ENCODE results near the gene HSPA14. TPM values are rescaled to one million over a fixed set of nuclear protein-coding genes. Genes with fewer than 3 reads are reported as not detected.
"Not testable (repeated sequence)": the region's sequence is repeated elsewhere in the genome, so short reads cannot be mapped to it uniquely, and the experiment has no call there.

HSPA14 gene, protein sequence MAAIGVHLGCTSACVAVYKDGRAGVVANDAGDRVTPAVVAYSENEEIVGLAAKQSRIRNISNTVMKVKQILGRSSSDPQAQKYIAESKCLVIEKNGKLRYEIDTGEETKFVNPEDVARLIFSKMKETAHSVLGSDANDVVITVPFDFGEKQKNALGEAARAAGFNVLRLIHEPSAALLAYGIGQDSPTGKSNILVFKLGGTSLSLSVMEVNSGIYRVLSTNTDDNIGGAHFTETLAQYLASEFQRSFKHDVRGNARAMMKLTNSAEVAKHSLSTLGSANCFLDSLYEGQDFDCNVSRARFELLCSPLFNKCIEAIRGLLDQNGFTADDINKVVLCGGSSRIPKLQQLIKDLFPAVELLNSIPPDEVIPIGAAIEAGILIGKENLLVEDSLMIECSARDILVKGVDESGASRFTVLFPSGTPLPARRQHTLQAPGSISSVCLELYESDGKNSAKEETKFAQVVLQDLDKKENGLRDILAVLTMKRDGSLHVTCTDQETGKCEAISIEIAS
- 18.5 and 24.0 TPM in 2 replicates for total RNA-seq (2014; rRNA removed; shearing (Covaris generic))

DNA sequence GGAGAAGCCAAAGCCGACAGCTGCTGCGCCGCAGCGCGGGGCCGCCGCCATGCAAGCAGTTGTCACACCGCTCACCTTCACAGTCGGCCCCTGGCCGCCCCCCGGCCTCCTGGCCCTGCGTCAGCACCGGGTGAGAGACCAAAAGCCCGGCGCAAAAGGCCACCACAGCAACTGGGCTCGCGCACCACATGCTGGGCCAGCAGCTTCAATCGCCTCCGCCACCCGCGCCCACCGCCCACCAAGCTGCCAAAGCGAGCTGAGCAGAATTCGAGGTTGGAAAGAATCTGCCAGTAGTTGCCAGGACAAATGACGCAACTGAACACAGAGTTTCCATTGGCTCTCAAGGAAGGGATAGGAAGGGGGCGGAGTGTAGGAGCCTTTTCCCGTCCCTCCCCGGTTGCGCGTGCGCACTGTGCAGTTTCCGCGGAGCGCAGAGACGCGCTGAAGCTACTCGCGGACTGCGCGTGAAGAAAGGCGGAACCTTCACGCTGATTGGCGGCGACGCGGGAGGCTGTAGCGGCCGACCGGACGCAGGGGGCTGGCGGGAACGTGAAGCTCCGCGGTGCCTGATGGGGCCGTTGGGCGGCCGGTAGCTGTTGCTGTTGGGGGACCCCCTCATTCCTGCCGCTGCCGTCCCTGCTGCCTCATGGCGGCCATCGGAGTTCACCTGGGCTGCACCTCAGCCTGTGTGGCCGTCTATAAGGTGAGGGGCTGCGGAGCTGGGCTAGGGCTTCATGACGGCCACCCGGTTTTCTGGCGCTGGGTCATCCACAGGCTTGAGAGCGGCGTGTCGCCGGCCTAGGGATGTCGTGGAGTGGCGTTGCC, at the start of gene HSPA14, which contains the start of the genes CDNF and MSANTD7:
Gene HSPA14 (plus strand): TSS at position 550 of the 825 bp plus-strand sequence. CDS start 97 bp downstream, at position 647.
Gene CDNF (minus strand): TSS at position 281 of the 825 bp plus-strand sequence. CDS start 91 bp downstream, at position 190.
Gene MSANTD7 (plus strand): TSS at position 550 of the 825 bp plus-strand sequence. CDS start 3,979 bp downstream, outside the sequence.
- Histone ChIP-seq H3K36me3 (replicated peaks; ENCODE audit: control insufficient read depth, insufficient read depth, low read length) (peaks cover 16% of the 10 kb centered on the region), H3K4me3 (ENCODE audit: insufficient read depth, low read depth, low read length) (peak within 1 kb of the TSS; percentile 98), H3K27me3 (ENCODE audit: control insufficient read depth, insufficient read depth, low read length) (no peaks in the 10 kb centered on the region)
- peak; percentile 97 for DNase-seq

DNA sequence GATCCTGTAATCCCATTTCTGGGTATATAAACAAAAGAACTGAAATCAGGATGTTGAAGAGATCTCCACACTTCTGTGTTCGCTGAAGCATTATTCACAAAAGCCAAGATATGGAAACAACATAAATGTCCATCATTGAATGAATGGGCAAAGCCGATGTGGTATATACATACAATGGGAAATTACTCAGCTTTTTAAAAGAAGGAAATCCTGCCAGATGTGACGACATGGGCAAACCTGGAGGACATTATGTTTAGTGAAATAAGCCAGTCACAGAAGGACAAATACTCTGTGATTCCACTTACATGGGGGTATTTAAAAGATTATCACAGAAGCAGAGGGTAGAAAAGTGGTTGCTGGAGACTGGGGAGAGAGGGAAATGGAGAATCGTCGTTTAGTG, 39.5 kb upstream of the HSPA14 start:
- DNase-seq, result no peak
- no peaks in the 10 kb centered on the region for H3K27me3 ChIP-seq (ENCODE audit: control insufficient read depth, insufficient read depth, low read length)
- no peaks in the 10 kb centered on the region for H3K36me3 ChIP-seq (replicated peaks; ENCODE audit: control insufficient read depth, insufficient read depth, low read length)
- no peak overlapping the region for H3K4me3 ChIP-seq (ENCODE audit: insufficient read depth, low read depth, low read length)

DNA sequence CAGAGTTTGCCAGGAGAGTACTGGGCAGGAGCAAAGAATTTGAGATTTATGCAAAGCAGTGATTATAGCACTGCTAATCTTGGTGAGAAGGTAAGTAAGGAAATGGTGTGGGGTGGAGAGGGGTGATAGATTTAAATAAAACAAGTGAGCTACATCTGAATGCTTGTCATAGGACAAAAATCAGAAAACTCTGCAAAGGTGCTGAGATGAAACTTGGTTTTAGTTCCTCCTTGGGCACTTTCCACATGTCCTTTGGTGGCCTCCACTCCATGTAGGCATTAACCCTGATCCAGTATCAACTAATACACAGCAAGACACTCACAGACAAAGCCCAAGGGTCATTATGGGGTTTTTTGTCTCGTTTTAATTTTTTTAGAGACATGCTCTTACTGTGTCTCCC, 37.7 kb upstream of the HSPA14 start:
- Histone ChIP-seq H3K4me3 (ENCODE audit: insufficient read depth, low read depth, low read length) (no peak overlapping the region), H3K27me3 (ENCODE audit: control insufficient read depth, insufficient read depth, low read length) (no peaks in the 10 kb centered on the region), H3K36me3 (replicated peaks; ENCODE audit: control insufficient read depth, insufficient read depth, low read length) (no peaks in the 10 kb centered on the region)
- no peak for DNase-seq

DNA sequence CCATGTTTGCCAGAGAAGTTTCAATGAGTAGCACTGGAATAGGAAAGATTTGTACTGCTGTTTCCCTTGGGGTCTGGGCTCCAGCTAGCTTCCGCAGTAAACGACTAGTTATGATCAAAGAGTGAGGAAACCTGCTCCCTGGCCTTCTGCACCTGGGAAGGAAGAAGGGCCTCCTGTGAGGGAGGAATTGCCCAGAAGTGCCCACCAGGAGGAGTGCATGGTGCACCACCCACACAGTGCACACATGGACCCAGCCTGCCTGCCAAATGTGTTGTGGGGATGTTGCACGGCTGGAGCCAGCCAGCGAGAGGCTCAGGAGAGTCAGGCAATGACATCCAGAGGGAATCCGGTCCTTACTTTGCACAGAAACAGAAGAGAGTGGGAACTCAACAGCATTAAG, 36.4 kb upstream of the HSPA14 start:
- peak; percentile 35 for DNase-seq
- Histone ChIP-seq H3K36me3 (replicated peaks; ENCODE audit: control insufficient read depth, insufficient read depth, low read length) (no peaks in the 10 kb centered on the region), H3K4me3 (ENCODE audit: insufficient read depth, low read depth, low read length) (no peak overlapping the region), H3K27me3 (ENCODE audit: control insufficient read depth, insufficient read depth, low read length) (no peaks in the 10 kb centered on the region)

DNA sequence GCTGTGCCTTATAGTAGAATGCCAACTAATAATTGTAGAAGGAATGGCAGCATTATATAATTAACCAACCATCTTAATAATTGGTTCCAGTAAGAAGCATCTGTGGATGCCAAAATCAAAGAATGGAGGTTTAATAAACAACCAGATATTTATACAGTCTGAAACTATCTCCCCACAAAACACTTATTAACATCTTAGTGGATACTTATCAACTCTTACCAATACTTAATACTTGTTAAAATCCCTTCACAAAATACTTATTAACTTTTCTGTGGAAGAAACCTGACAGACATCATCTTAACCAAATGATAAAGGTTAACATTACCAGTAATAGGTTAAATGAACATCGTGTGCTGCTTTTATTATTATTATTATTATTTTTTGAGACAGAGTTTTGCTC, 34.3 kb upstream of the HSPA14 start:
- DNase-seq, result no peak

DNA sequence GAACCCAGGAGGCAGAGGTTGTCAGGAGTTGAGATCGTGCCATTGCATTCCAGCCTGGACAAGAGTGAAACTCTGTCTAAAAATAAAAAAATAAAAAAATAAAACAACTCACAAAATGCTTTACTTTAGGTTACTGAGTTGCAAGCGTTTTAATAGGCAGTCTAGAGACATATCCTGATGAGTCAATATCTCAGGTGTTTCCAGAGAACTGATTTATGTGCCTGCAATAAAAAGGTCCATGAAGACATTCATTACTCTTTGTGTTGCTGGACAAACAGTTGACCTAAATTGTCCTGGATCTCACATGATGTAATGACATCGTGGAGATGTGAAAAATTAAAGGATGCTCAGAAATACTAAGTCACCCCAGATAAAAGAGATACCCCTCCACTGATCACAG, 31.8 kb upstream of the HSPA14 start:
- no peak for DNase-seq
- H3K36me3 ChIP-seq (replicated peaks; ENCODE audit: control insufficient read depth, insufficient read depth, low read length), result no peaks in the 10 kb centered on the region
- H3K27me3 ChIP-seq (ENCODE audit: control insufficient read depth, insufficient read depth, low read length), result no peaks in the 10 kb centered on the region
- H3K4me3 ChIP-seq (ENCODE audit: insufficient read depth, low read depth, low read length), result no peak overlapping the region

More for the DNA sequence above, 34.3 kb upstream of the HSPA14 start:
- Histone ChIP-seq H3K27me3 (ENCODE audit: control insufficient read depth, insufficient read depth, low read length) (no peaks in the 10 kb centered on the region), H3K36me3 (replicated peaks; ENCODE audit: control insufficient read depth, insufficient read depth, low read length) (no peaks in the 10 kb centered on the region), H3K4me3 (ENCODE audit: insufficient read depth, low read depth, low read length) (no peak overlapping the region)

DNA sequence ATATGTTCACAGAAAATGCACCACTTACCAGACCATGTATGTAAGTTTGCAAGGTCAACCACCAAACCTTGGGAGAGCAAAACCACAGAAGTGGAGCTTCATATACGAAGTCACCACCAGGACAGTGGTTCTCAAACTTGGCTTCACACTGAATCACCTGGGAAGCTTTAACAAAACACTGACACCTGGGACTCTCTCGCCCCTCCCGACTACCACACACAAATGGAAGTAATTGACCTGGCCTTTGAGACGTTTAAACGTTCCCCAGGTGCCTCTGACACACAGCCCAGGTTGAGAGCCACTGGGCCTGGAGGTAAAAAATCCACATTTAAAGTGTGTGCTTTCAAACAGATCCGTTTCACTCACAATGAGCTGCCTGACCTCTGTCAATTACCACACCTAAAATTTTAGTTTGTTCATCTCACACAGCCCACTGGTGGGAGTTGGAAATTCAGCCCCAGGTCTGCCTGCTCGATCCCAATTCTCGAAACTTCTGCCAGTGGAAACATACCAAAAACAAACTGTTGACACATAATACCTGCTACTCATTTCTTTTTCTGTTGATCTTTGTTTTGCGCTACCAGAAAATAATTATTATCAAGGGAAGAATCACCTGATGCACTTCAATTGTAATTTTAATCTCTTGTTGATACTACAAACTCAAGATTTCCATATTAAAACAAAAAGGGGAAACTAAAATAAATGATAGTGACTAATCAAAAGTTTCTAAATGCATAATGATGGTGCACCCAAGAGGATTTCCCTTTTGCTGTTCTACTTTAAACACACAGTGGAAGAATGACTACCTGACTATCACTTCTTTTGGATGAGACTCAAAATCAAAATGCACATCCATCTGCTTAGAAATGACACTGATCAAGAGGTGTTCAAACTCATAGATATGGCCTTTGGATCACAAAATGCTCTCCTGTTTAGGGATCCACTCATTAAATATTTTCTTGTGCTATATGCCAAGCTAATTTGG, 26.8 kb upstream of the HSPA14 start:
- H3K4me3 ChIP-seq (ENCODE audit: insufficient read depth, low read depth, low read length), result no peak overlapping the region
- H3K36me3 ChIP-seq (replicated peaks; ENCODE audit: control insufficient read depth, insufficient read depth, low read length), result no peaks in the 10 kb centered on the region
- no peaks in the 10 kb centered on the region for H3K27me3 ChIP-seq (ENCODE audit: control insufficient read depth, insufficient read depth, low read length)
- DNase-seq, result peak; percentile 17

DNA sequence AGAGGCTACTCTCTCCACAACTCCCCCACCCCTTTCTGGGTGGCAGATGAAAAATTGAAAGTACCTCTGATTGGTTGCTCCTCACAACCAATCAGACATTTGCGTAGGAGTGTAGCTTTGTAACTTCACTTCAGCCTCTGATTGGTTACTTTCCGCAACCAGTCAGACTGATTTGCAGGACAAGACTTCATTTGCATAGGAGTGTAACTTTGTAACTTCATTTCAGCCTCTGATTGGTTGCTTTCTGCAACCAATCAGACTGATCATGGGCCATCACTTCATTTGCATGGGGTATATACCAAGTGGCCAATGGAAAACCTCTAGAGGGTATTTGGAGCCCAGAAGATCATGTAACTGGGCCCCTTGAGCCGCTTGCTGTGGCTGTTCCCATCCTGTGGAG, 25.8 kb upstream of the HSPA14 start:
- Histone ChIP-seq H3K36me3 (replicated peaks; ENCODE audit: control insufficient read depth, insufficient read depth, low read length) (no peaks in the 10 kb centered on the region), H3K4me3 (ENCODE audit: insufficient read depth, low read depth, low read length) (no peak overlapping the region), H3K27me3 (ENCODE audit: control insufficient read depth, insufficient read depth, low read length) (no peaks in the 10 kb centered on the region)
- DNase-seq, result peak; percentile 35

DNA sequence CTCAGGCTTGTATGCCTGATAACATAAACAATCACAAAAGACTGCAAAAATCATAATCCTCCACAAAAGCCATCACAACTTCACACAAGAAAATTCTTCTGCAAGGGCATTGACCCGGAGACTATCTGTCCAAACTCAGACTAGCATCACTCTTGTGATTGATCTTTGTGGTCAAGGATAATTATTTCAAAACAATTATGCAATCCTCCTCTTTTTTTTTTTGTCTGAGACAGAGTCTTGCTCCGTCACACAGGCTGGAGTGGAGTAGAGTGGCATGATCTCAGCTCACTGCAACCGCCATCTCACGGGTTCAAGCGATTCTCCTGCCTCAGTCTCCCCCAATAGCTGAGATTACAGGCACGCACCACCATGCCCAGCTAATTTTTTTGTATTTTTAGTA, 22.4 kb upstream of the HSPA14 start:
- no peak for DNase-seq
- Histone ChIP-seq H3K4me3 (ENCODE audit: insufficient read depth, low read depth, low read length) (no peak overlapping the region), H3K27me3 (ENCODE audit: control insufficient read depth, insufficient read depth, low read length) (no peaks in the 10 kb centered on the region)

DNA sequence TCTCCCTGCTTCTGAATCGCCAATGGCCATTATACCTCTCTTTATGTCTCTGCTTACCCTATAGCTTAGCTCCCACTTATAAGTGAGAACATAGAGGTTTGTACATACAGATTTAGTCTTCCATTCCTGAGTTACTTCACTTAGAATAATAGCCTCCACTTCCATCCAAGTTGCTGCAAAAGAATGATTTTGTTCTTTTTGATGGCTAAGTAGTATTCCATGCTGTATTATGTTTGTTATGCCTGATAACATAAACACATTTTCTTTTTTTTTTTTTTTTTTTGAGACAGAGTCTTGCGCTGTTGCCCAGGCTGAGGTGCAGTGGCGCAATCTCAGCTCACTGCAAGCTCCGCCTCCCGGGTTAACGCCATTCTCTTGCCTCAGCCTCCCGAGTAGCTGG, 21.4 kb upstream of the HSPA14 start:
- H3K4me3 ChIP-seq (ENCODE audit: insufficient read depth, low read depth, low read length); DNase-seq; H3K27me3 ChIP-seq (ENCODE audit: control insufficient read depth, insufficient read depth, low read length); H3K36me3 ChIP-seq (replicated peaks; ENCODE audit: control insufficient read depth, insufficient read depth, low read length): not testable (repeated sequence)

More for the DNA sequence above, 22.4 kb upstream of the HSPA14 start:
- no peaks in the 10 kb centered on the region for H3K36me3 ChIP-seq (replicated peaks; ENCODE audit: control insufficient read depth, insufficient read depth, low read length)

DNA sequence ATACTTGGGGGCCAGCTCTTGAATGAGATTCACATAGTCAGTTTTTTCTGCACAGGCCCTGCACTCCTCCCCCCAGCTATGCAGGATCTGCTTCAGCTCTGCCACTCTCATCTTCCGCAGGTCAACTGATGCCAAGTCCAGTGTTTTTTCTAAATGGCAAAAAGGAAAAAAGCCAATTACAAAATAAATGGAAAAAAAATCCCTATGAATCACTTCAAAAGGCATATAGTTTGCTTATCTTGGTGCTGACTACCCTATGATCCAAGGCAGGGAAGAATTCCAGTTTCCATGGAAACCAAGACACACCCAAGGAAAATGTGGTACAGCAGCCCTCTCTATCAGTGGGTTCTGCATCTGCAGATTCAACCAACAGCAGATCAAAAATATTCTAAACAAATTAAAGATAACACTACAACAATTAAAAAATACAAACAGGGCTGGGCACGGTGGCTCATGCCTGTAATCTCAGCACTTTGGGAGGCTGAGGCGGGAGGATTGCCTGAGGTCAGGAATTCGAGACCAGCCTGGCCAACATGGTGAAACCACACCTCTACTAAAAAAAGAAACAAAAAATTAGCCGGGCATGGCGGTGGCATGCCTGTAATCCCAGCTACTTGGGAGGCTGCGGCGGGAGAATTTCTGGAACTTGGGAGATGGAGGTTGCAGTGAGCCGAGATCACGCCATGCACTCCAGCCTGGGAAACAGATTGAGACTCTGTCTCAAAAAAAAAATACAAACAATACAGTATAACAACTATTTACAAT, 17.9 kb upstream of the HSPA14 start:
- DNase-seq, result no peak
- no peaks in the 10 kb centered on the region for H3K36me3 ChIP-seq (replicated peaks; ENCODE audit: control insufficient read depth, insufficient read depth, low read length)
- no peaks in the 10 kb centered on the region for H3K27me3 ChIP-seq (ENCODE audit: control insufficient read depth, insufficient read depth, low read length)
- no peak overlapping the region for H3K4me3 ChIP-seq (ENCODE audit: insufficient read depth, low read depth, low read length)

DNA sequence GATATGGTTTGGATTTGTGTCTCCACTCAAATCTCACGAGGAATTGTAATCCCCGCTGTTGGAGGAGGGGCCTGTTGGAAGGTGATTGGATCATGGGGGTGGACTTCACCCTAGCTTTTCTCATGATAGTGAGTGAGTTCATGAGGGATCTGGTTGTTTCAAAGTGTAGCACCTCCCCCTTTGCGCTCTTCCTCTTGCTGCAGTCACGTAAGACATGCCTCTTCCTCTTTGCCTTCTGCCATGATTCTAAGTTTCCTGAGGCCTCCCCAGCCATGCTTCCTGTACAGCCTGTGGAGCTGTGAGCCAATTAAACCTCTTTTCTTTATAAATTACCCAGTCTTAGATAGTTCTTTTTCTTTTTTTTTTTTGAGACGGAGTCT, 17.3 kb upstream of the HSPA14 start:
- no peaks in the 10 kb centered on the region for H3K27me3 ChIP-seq (ENCODE audit: control insufficient read depth, insufficient read depth, low read length)
- no peak overlapping the region for H3K4me3 ChIP-seq (ENCODE audit: insufficient read depth, low read depth, low read length)
- no peaks in the 10 kb centered on the region for H3K36me3 ChIP-seq (replicated peaks; ENCODE audit: control insufficient read depth, insufficient read depth, low read length)
- no peak for DNase-seq

DNA sequence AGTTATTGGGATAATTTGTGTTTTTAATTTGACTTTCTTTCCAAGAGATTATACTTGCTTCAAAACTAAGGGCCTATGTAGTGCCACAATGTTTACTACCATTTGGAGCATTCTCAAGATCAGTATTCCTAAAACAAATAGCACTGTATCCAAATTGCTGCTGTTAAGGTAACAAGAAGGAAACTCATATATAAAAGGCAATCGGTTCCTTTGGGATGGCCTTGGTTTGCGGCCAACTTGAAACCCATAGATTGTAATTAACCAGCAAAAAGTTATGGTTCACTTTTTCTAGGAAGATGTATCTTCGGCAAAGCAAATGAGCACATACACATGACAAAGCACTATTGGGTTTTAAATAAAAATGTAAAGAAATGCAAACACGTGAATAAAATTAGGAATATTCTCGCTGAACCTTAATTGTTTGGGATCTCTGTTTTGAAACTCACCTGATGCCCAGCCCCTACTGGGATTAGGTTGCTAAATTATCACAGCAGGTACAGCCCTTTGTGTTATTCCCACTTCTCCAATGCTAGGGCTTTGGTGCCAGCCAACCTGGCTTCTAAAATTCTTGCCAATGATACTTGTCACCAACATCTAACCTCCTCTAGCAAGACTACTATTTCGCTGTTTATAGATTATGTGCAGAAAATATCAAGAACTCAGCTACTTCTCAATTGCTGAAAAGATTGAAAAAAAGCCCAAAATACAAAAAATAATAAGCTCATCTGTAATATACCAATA, 16.3 kb upstream of the HSPA14 start:
- Histone ChIP-seq H3K4me3 (ENCODE audit: insufficient read depth, low read depth, low read length) (no peak overlapping the region), H3K27me3 (ENCODE audit: control insufficient read depth, insufficient read depth, low read length) (no peaks in the 10 kb centered on the region), H3K36me3 (replicated peaks; ENCODE audit: control insufficient read depth, insufficient read depth, low read length) (no peaks in the 10 kb centered on the region)
- no peak for DNase-seq

Measured in H7 (cell line).